Measurements from ENCODE around the gene ZDHHC13.
A peak's percentile ranks its signal among the peaks of the same experiment; 100 is the strongest.

Gene ZDHHC13, protein sequence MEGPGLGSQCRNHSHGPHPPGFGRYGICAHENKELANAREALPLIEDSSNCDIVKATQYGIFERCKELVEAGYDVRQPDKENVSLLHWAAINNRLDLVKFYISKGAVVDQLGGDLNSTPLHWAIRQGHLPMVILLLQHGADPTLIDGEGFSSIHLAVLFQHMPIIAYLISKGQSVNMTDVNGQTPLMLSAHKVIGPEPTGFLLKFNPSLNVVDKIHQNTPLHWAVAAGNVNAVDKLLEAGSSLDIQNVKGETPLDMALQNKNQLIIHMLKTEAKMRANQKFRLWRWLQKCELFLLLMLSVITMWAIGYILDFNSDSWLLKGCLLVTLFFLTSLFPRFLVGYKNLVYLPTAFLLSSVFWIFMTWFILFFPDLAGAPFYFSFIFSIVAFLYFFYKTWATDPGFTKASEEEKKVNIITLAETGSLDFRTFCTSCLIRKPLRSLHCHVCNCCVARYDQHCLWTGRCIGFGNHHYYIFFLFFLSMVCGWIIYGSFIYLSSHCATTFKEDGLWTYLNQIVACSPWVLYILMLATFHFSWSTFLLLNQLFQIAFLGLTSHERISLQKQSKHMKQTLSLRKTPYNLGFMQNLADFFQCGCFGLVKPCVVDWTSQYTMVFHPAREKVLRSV

GRCh38 chr11:19116971-19117759 lies at the start of gene ZDHHC13:
Gene ZDHHC13, plus strand, starts transcription at chr11:19117168. Its CDS starts 82 bp downstream, at chr11:19117250.
- Mint-ChIP-seq H3K4me1 (peaks cover 49% of the 10 kb centered on the region), H3K9me3 (no peaks in the 10 kb centered on the region), H3K27me3 (no peaks in the 10 kb centered on the region), H3K4me3 (peak within 1 kb of the TSS; percentile 88 to 96), H3K27ac (peak within 1 kb of the TSS; percentile 97 to 99)
- ATAC-seq (peak; percentile 98), DNase-seq (peak; percentile 94 to 96)

- ATAC-seq = peak; percentile 80
- H3K27ac Mint-ChIP-seq = no peak overlapping the region
- DNase-seq = peak; percentile 37 to 47
- H3K27me3 Mint-ChIP-seq = peaks cover 32% of the 10 kb centered on the region
- peaks cover 0 to 10% of the 10 kb centered on the region in 2 donors for H3K9me3 Mint-ChIP-seq
- H3K4me3 Mint-ChIP-seq = peak overlapping the region; percentile 70
- peaks cover 6% of the 10 kb centered on the region for H3K4me1 Mint-ChIP-seq
Observed at GRCh38 chr11:19071255-19071654, 45.7 kb upstream of the ZDHHC13 start.

DNA sequence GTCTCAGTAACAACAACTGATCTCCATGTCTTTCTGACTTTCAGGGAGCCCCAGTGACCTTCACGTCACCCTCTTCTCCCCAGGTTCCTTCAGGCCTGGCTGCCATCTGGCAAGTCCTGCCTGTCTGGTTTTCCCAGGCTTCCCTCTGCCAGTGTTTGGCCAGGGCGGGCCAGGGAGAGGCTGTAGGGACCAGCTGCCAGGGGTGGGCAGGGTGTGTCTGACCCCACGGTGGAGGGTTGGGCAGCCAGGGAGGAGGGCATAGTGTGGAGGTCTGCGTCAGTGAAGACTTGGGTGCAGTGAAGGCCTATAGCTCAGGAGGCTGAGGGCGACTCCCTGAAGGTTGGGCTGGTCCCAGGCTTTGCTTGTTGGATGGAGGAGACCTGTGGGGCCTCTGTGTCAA lies 44.5 kb upstream of the ZDHHC13 start:
- ATAC-seq (peak; percentile 27), DNase-seq (no peak)
- Mint-ChIP-seq H3K9me3 (peaks cover 0 to 10% of the 10 kb centered on the region in 2 donors), H3K27me3 (peaks cover 20% of the 10 kb centered on the region), H3K4me1 (peaks cover 11% of the 10 kb centered on the region), H3K27ac (no peak overlapping the region), H3K4me3 (no peak overlapping the region)

DNA sequence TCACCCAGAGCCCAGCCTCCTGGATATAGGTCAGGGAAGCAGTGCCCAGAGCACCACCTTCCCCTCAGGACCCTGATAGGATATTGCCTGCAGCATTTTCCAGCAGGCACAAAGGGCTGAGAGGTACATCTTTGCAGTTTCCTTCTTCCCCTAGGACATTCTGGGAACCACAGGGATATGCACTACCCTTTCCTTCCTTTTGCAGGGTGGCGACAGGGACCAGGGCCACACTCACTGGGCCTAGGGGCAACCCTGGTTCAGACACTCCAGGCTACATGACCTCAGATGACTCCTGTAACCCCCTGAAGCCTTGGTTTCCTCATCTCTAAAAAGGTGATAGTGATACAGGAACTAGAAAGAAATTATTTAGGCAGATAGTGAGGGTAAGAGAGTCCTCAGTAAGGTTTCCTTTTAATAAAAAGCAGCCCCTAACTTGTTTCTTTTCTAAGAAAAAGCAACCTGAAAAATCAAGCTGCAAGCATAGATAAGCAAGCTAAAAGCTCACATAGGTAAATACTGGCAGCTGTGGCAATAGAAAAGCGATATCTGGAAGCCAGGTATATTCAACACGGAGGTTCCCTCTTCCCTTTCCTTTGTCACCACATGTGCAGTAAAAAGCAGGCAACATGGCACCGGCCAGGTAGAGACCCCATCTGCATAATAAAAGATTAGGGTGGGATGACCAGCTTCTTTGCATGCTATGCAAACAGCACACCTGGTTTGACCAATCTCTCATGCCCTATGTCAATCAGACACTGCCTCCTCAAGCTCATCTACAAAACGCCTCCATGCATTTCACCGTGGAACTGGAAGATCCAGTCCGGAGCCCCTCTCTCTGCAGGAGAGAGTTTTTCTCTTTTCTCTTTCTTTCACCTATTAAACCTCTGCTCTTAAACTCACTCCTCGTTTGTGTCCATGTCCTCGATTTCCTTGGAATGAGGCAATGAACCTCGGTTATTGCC lies 43.2 kb upstream of the ZDHHC13 start:
- DNase-seq (no peak), ATAC-seq (no peak)
- Mint-ChIP-seq H3K4me1 (peaks cover 11% of the 10 kb centered on the region), H3K27ac (no peak overlapping the region), H3K4me3 (no peak overlapping the region), H3K27me3 (peaks cover 14% of the 10 kb centered on the region), H3K9me3 (peaks cover 0 to 6% of the 10 kb centered on the region in 2 donors)

DNA sequence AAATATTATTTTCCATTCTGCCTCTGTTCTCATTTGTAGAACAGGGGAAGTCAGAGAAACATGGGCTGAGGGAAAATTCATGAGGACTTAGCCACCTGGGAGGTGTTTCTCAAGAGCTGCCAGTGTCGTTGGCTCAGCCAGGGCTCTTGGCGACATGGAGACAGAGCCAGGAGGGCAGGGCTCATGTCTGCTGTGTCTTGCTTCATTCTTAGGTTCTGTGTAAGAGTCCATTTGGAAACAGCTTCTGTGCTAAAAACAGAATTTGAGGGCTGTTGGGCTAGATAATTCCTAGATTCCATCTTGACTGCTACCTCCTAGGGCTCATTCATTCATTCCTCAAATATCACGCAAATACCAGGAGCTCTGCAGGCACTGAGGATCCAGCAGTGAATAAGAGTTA lies 41.3 kb upstream of the ZDHHC13 start:
- no peak for ATAC-seq
- peaks cover 9% of the 10 kb centered on the region for H3K27me3 Mint-ChIP-seq
- no peak overlapping the region for H3K4me3 Mint-ChIP-seq
- peaks cover 11% of the 10 kb centered on the region for H3K4me1 Mint-ChIP-seq
- H3K27ac Mint-ChIP-seq = peak overlapping the region; percentile 30 to 50
- DNase-seq = no peak
- no peaks in the 10 kb centered on the region for H3K9me3 Mint-ChIP-seq

DNA sequence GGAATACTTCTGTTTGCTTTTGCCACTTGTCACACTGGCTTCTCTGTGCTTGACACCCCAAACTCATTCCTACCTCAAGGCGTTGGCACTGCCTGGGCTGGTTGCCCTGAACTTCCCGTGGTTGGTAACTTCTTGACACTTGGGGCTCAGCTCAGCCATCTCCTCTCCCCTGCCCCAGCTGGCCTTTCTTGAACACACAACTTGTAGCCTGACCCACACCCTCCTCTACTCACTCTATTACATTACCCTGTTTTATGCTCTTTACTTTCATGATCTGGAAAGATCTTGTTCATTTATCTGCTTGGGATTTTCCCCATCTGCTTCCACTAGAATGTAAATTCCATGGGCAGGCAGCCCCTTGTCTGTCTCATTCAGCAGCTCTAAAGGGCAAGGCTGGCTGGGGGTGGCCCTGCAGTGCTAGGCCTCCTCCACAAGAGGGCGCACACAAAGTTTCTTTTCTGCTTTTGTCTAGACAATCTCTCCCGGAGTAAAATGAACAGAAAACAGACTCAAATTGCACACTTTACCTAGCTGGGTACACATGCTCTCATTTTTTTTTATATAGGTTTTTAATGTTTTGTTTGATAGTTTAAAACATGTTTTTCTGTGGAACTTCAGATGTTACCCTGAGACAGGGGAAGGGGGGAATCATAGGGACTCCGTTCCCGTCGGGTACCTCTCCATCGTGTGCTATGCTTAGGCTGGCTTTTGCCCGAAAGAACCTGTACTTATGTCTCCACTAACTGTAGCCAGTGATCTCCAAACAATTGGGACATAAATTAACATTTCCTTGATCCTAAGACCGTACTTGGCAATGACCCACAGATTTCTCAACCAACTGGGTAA lies 40.0 kb upstream of the ZDHHC13 start:
- H3K27me3 Mint-ChIP-seq = peaks cover 9% of the 10 kb centered on the region
- peaks cover 5% of the 10 kb centered on the region for H3K4me1 Mint-ChIP-seq
- no peak overlapping the region for H3K4me3 Mint-ChIP-seq
- H3K27ac Mint-ChIP-seq = no peak overlapping the region
- ATAC-seq (peak; percentile 67), DNase-seq (peak; percentile 61 to 62)
- H3K9me3 Mint-ChIP-seq = no peaks in the 10 kb centered on the region

DNA sequence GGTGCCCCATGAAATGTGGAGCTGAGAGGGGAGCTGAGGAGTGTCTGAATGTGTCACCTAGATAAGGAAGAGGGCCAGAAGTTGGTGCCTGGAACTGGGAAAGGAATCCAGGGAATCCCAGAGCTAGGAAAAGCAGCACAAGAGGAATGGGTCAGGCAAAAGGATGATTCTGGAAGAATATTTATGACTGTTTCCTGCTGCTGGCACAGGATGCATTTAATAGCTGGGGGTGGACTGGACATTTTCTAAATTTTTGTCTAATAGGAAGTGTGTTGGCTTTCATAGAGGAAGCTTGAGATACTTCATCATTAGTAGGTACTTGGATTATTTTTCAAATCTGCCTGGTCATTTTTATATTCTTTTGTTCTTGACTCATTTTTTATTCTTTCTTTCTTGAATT lies 39.0 kb upstream of the ZDHHC13 start:
- no peak for ATAC-seq
- Mint-ChIP-seq H3K9me3 (no peaks in the 10 kb centered on the region), H3K27me3 (peaks cover 9% of the 10 kb centered on the region), H3K27ac (no peak overlapping the region), H3K4me3 (no peak overlapping the region), H3K4me1 (peaks cover 5% of the 10 kb centered on the region)
- DNase-seq = no peak

DNA sequence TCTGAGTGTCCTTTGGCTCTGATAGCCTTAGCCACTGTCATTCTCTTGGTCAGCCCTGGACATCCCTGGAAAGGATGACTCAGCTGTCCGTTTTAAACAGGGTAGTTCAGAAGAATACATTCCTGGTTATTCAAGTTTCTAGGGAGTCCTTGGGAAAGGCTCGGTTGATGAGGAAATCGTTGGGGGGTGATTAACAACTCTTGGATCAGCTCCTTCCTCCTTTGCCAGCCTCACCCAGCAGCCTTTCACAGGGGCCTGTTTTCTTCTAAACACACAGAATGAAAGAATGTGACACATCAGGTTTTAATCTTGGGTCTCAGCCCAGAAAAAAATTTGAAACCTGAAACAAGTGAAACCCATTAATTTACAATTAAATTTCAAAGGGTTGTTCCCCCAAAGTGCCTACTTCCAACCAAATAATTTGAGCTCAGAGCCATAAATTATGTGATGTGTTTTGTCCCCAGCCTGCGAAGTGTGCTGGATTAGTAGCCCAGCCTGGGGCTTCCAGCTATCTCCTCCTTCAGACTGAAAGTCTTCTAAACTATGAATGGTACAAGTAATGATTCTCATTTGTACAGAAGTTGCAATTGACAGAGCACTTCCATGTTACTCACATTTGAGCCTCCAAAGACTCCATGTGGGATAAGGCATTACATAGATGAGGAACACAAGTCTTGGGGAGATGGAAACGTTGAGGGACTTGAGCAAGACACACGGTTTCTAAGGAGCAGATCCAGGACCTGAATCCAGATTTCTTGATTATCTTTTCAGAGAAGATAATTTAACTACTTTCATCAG lies 37.1 kb upstream of the ZDHHC13 start:
- peaks cover 9% of the 10 kb centered on the region for H3K27me3 Mint-ChIP-seq
- no peak for DNase-seq
- ATAC-seq = no peak
- no peaks in the 10 kb centered on the region for H3K9me3 Mint-ChIP-seq
- H3K4me1 Mint-ChIP-seq = peaks cover 5% of the 10 kb centered on the region
- no peak overlapping the region for H3K4me3 Mint-ChIP-seq
- H3K27ac Mint-ChIP-seq = no peak overlapping the region

DNA sequence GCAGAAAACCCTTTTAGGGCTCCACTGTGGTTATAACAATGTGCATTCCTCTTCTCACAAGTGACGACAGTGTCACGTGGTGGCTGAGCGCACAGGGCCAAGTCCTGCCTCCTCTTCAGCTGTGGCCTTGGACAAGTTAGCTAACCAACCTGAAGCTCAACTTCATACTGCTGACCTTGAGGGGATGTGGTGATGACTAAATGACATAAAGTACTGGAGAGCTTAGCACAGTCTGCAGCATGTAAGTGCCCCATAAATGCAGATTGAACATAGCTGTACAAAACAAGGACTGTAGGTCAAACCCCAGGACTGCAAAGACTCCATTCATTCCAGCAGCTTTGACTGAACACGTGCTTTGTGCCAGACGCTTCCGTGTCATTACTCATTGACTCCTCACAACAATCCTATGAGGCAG lies 36.4 kb upstream of the ZDHHC13 start:
- no peak for ATAC-seq
- H3K9me3 Mint-ChIP-seq = no peaks in the 10 kb centered on the region
- no peak overlapping the region for H3K4me3 Mint-ChIP-seq
- no peak overlapping the region for H3K27ac Mint-ChIP-seq
- no peak for DNase-seq
- H3K27me3 Mint-ChIP-seq = peaks cover 9% of the 10 kb centered on the region
- H3K4me1 Mint-ChIP-seq = peaks cover 5% of the 10 kb centered on the region

DNA sequence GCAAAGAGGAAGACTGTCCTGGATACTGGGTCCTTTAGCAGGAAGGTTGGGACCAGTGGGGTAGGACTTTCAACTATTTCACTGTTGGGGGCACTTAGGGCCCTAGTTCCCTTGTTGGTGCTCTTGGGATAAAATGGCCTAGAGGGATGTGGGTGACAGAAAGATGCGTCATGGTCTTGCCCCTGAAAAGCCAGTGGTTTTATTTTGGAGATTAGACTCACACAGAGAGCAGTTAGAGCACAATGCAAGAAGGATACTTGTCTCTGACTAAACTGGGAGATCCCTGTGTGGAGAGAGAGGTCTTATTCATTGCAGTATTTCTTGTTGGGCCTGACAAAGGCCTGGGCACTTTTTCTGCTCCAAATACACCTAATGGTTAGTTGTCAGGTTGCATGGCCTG lies 33.8 kb upstream of the ZDHHC13 start:
- peaks cover 0 to 7% of the 10 kb centered on the region in 2 donors for H3K9me3 Mint-ChIP-seq
- H3K4me3 Mint-ChIP-seq = no peak overlapping the region
- DNase-seq (no peak), ATAC-seq (no peak)
- no peak overlapping the region for H3K27ac Mint-ChIP-seq
- peaks cover 22% of the 10 kb centered on the region for H3K27me3 Mint-ChIP-seq
- no peaks in the 10 kb centered on the region for H3K4me1 Mint-ChIP-seq

- peaks cover 13% of the 10 kb centered on the region for H3K27me3 Mint-ChIP-seq
- H3K4me3 Mint-ChIP-seq = no peak overlapping the region
- H3K9me3 Mint-ChIP-seq = peaks cover 0 to 7% of the 10 kb centered on the region in 2 donors
- no peak for ATAC-seq
- H3K4me1 Mint-ChIP-seq = no peaks in the 10 kb centered on the region
- no peak for DNase-seq
- H3K27ac Mint-ChIP-seq = no peak overlapping the region
Observed at GRCh38 chr11:19084661-19085315, 32.2 kb upstream of the ZDHHC13 start.

DNA sequence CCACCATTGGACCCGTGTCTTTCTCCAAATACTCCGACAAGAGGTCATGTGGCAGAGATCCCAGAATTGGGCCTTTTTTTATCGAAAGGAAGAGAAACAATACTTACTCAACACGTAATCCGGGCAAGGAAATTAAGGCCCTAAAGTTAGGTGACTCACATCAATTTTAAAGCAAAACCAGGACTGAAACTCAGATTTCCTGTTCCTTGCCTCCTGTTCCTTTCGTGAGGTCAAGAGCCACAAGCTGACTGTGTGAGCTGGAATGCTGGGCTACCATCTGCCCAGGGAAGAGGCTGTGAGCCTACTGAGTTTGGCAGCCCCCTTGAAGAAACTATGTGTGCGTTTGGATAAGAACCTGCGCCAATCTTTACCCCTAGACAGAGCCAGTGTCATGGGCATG lies 29.3 kb upstream of the ZDHHC13 start:
- ATAC-seq (no peak), DNase-seq (no peak)
- H3K27me3 Mint-ChIP-seq = peaks cover 26% of the 10 kb centered on the region
- no peak overlapping the region for H3K4me3 Mint-ChIP-seq
- H3K9me3 Mint-ChIP-seq = peaks cover 0 to 7% of the 10 kb centered on the region in 2 donors
- H3K27ac Mint-ChIP-seq = no peak overlapping the region
- no peaks in the 10 kb centered on the region for H3K4me1 Mint-ChIP-seq

GRCh38 chr11:19088791-19089190 lies 28.2 kb upstream of the ZDHHC13 start:
- DNase-seq = no peak
- no peak overlapping the region for H3K27ac Mint-ChIP-seq
- H3K4me3 Mint-ChIP-seq = no peak overlapping the region
- no peak for ATAC-seq
- no peaks in the 10 kb centered on the region for H3K4me1 Mint-ChIP-seq
- H3K9me3 Mint-ChIP-seq = peaks cover 0 to 7% of the 10 kb centered on the region in 2 donors
- peaks cover 31% of the 10 kb centered on the region for H3K27me3 Mint-ChIP-seq

All from stimulated activated naive CD8-positive, alpha-beta T cell treated with anti-CD3 and anti-CD28 coated beads, Interleukin-15, amount 100 ng/mL, for 72 hours (primary cell).